Tibial nerve (tissue), 4 donors: ENCODE measurements around the gene NAA40. TPM values are rescaled to one million over a fixed set of nuclear protein-coding genes. Genes with fewer than 3 reads are reported as not detected.
"Not testable (repeated sequence)": the region's sequence is repeated elsewhere in the genome, so short reads cannot be mapped to it uniquely, and the experiment has no call there.

ENCODE experiments used
- DNase-seq, 2 donors: peaks; one replicate each; pipeline ENCODE4 v3.0.0-alpha.2; 2019; ENCODE audit warnings: low spot score in 2 of 2
- H3K27ac ChIP-seq, 4 donors: fragments of 200-600 bp; sonication (generic) in 3 of 4; one replicate each; pipeline ENCODE4 v1.5.1; 2017 to 2019; ENCODE audit warnings: mild to moderate bottlenecking in 1 of 4
- H3K27me3 ChIP-seq, 2 donors: fragments of 200-600 bp; sonication (generic) in 1 of 2; one replicate each; pipeline versions ENCODE4 v1.5.1 to v1.6.0; 2017 to 2019
- H3K36me3 ChIP-seq, 3 donors: fragments of 200-600 bp; sonication (generic); one replicate each; pipeline ENCODE4 v1.5.1; 2018 to 2019
- H3K4me1 ChIP-seq, 4 donors: fragments of 200-600 bp; sonication (generic) in 3 of 4; one replicate each; pipeline ENCODE4 v1.5.1; 2017 to 2019
- H3K4me3 ChIP-seq, 4 donors: fragments of 200-600 bp; sonication (generic) in 3 of 4; one replicate each; pipeline ENCODE4 v1.5.1; 2017 to 2019; ENCODE audit warnings: mild to moderate bottlenecking in 1 of 4, moderate library complexity in 1 of 4
- H3K9me3 ChIP-seq, 4 donors: fragments of 200-600 bp; sonication (generic) in 3 of 4; one replicate each; pipeline ENCODE4 v1.5.1; 2017 to 2019
- EP300 ChIP-seq, 2 donors: sonication (generic); formaldehyde crosslinking; IDR thresholded peaks; one replicate each; pipeline ENCODE4 v1.6.1; 2017; ENCODE audit warnings: antibody characterized with exemption in 2 of 2, mild to moderate bottlenecking in 1 of 2
- POLR2A ChIP-seq, 2 donors: fragments of 450-650 bp; IDR thresholded peaks; one replicate each; pipeline ENCODE4 v1.6.1; 2017; ENCODE audit warnings: antibody characterized with exemption in 2 of 2, mild to moderate bottlenecking in 2 of 2, moderate library complexity in 2 of 2
- WGBS, 2 donors: methylation state at CpG; one replicate each; pipeline ENCODE4 v1.1.5; 2018; 5-methylcytosine and 5-hydroxymethylcytosine counted together
- total RNA-seq, 4 donors: library from RNA; depleted of rRNA; stranded (reverse); fragments of >200 nt; gene quantifications; one replicate each; pipeline ENCODE4 v1.1.0, GENCODE V29; 2016
- TF ChIP-seq, protein P1 (sequence below), 5 experiments: fragments of 200-600 bp in 3 of 5; fragments of 450-650 bp in 2 of 5; sonication (generic) in 3 of 5; IDR thresholded peaks; one replicate each; pipeline ENCODE4 v1.5.1; 2016 to 2019; ENCODE audit warnings: antibody characterized with exemption in 5 of 5, mild to moderate bottlenecking in 3 of 5, moderate library complexity in 2 of 5

The NAA40 gene
- total RNA-seq, 4 donors from 2014 or later, result 4.9 to 13.5 (median 5.6) TPM

DNA sequence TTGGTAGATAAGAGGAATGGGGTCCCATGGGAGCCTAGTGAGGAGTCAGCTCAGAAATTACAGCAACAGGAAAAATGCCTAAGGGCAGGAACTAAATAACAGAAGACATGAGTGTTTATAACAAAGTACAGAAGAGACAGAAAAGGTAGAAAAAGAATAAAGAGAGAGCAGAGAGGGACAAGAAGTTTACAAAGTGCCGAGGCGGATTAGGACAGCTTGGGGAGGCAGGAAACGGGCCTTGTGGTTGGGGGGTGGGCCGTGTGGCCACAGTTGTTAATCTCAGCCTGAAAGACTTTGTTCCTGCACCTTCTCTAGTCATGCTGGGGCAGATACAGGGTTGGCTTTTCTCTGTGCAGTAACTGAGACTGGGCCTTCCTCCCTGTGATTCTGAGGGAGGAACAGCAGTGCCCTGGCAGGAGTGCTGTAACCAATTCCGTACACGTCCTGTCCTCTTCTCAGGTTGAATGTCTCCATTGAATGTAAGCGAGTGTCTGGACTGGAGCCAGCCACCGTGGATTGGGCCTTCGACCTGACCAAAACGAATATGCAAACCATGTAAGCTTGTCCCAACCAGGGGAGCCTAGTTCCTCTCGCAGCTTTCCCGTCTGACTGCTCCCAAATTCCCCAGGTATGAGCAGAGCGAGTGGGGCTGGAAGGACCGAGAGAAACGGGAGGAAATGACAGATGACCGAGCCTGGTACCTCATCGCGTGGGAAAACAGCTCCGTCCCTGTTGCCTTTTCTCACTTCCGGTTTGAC is 13.2 kb downstream of the NAA40 start:
- no peak for DNase-seq
- Histone ChIP-seq H3K36me3 (peaks cover 0 to 64% (median 8%) of the 10 kb centered on the region in 3 donors), H3K4me1 (no peaks in the 10 kb centered on the region), H3K9me3 (no peaks in the 10 kb centered on the region), H3K27ac (no peak overlapping the region), H3K4me3 (no peak overlapping the region), H3K27me3 (no peaks in the 10 kb centered on the region)
- no peak for TF ChIP-seq POLR2A (IDR thresholded peaks at IDR 0.05)
- no peak for TF ChIP-seq EP300 (IDR thresholded peaks at IDR 0.05)
- TF ChIP-seq, protein P1, sequence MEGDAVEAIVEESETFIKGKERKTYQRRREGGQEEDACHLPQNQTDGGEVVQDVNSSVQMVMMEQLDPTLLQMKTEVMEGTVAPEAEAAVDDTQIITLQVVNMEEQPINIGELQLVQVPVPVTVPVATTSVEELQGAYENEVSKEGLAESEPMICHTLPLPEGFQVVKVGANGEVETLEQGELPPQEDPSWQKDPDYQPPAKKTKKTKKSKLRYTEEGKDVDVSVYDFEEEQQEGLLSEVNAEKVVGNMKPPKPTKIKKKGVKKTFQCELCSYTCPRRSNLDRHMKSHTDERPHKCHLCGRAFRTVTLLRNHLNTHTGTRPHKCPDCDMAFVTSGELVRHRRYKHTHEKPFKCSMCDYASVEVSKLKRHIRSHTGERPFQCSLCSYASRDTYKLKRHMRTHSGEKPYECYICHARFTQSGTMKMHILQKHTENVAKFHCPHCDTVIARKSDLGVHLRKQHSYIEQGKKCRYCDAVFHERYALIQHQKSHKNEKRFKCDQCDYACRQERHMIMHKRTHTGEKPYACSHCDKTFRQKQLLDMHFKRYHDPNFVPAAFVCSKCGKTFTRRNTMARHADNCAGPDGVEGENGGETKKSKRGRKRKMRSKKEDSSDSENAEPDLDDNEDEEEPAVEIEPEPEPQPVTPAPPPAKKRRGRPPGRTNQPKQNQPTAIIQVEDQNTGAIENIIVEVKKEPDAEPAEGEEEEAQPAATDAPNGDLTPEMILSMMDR (IDR thresholded peaks at IDR 0.05), result no peak
- WGBS, 2 donors, result 76 to 78% methylated on average over 20 of the region's 20 CpGs

DNA sequence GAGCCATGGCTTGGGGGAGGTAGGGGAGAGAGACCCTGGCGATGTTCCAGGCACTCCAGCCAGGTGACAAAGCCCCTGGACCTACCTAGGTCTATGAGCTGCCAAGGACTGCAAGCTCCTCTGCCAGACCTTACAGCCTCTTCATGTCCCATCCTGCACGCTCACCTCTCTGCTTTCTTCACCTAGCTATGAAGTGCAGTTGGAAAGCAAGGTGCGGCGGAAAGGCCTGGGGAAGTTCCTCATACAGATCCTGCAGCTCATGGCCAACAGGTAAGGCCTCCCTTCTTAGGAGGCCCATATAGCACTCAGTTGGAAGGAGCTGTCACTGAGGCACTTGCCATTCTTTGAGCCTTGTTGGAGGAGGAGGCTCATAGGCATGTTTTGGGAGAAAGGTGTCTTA is 13.8 kb downstream of the NAA40 start:
- Histone ChIP-seq H3K9me3 (no peaks in the 10 kb centered on the region), H3K36me3 (peaks cover 0 to 63% (median 8%) of the 10 kb centered on the region in 3 donors)

DNA sequence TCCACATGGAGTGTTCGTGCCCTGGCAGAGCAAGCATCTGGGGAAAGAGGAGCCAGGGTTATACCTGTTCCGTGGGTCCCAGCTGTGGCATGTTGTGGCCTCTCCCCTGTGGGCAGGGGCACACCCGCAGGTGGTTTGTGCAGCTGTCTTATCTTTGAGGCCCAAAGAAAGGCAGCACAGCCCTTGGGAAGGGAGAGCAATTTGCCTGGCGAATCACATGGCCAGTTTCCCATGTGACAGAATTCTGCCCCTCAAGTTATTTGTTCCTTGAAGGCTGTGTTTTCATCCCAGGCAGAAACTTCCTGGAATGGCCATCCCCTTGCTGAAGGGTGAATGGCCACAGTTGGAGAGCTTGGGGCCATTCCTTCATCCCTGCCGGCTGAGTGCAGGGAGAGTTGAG is 19.2 kb downstream of the NAA40 start:
- DNase-seq, result no peak
- Histone ChIP-seq H3K4me3 (no peak overlapping the region), H3K36me3 (peaks cover 0 to 41% (median 8%) of the 10 kb centered on the region in 3 donors), H3K9me3 (no peaks in the 10 kb centered on the region), H3K4me1 (peaks cover 0 to 3% (median 0%) of the 10 kb centered on the region in 4 donors), H3K27ac (no peak overlapping the region), H3K27me3 (peaks cover 0 to 4% of the 10 kb centered on the region in 2 donors)
- TF ChIP-seq EP300 (IDR thresholded peaks at IDR 0.05), result no peak
- TF ChIP-seq POLR2A (IDR thresholded peaks at IDR 0.05), result no peak
- TF ChIP-seq, protein P1 (IDR thresholded peaks at IDR 0.05), result no peak
- WGBS, 2 donors, result 81 to 83% methylated on average over 3 to 5 of the region's 5 CpGs

More for the DNA sequence above, 13.8 kb downstream of the NAA40 start:
- no peaks in the 10 kb centered on the region for H3K4me1 ChIP-seq
- TF ChIP-seq, protein P1 (IDR thresholded peaks at IDR 0.05), result no peak
- TF ChIP-seq POLR2A (IDR thresholded peaks at IDR 0.05) (no peak), EP300 (IDR thresholded peaks at IDR 0.05) (no peak)
- H3K4me3 ChIP-seq, result no peak overlapping the region
- H3K27me3 ChIP-seq, result no peaks in the 10 kb centered on the region
- no peak overlapping the region for H3K27ac ChIP-seq
- WGBS, 2 donors, result 96 to 100% methylated on average over 4 of the region's 4 CpGs
- DNase-seq, result no peak

DNA sequence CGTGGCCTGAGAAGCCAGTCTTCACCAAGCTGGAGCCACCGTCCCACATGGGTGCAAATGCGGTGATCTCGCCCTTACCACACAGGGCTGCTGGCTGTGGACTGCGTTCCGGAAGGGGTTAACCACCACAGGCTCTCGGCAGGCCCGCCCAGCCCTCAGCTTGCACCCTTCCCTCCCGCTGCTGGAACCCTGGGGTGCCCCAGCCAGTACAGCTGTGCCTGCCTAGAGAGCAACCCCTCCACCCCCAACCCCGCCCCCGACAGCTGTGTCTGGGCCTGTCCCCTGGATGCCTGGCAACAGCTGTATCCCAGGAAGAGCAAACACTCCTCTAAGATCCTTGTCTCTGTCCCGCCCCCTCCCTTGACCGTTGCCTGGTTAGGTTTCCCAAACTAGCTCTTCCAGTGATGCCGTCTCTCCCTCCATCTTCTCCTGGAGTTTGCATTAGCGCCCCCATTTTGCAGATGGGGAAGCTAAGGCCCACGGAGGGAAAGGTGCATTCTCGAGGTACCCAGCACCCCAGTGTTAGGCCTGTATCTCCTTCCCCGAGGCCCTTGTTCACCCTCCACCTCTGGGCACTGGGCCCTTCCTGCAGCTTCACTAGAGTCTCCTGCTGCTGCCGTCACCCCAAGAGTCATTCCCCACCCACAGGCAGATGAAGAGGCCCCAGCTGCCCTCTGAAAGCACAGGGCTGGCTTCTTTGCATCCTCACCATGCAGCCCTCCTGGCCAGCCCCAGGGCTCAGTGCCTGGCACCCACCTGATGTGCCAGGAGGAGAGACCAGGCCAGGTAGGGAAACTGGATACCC is 23.0 kb downstream of the NAA40 start:
- H3K9me3 ChIP-seq, result no peaks in the 10 kb centered on the region
- H3K27me3 ChIP-seq, result peaks cover 0 to 11% of the 10 kb centered on the region in 2 donors
- no peak overlapping the region for H3K4me3 ChIP-seq
- H3K4me1 ChIP-seq, result peaks cover 0 to 3% (median 0%) of the 10 kb centered on the region in 4 donors
- H3K36me3 ChIP-seq, result peaks cover 0 to 7% (median 0%) of the 10 kb centered on the region in 3 donors
- DNase-seq, result no peak
- 37 to 39% methylated on average over 14 to 16 of the region's 19 CpGs for WGBS, 2 donors
- H3K27ac ChIP-seq, result no peak overlapping the region
- TF ChIP-seq EP300 (IDR thresholded peaks at IDR 0.05) (no peak), POLR2A (IDR thresholded peaks at IDR 0.05) (no peak)
- TF ChIP-seq, protein P1 (IDR thresholded peaks at IDR 0.05), result no peak

DNA sequence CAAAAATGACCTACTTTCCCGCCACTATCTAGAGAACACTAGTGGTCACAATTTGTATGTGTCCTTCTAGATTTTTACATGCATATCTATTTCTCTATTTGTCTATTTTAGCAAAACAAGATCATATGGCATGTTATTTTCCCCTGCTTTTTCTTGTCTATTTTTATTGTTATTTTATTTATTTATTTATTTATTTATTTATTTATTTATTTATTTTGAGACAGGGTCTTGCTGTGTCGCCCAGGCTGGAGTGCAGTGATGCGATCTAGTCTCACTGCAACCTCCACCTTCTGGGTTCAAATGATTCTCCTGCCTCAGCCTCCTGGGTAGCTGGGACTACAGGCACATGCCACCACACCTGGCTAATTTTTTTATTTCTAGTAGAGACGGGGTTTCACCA is 25.1 kb downstream of the NAA40 start:
- H3K4me1 ChIP-seq, H3K27ac ChIP-seq, DNase-seq, H3K36me3 ChIP-seq, H3K4me3 ChIP-seq, H3K9me3 ChIP-seq: not testable (repeated sequence)
- 93 to 94% methylated on average over 4 of the region's 4 CpGs for WGBS, 2 donors
- peaks cover 0 to 15% of the 10 kb centered on the region in 2 donors for H3K27me3 ChIP-seq
